Measurements from ENCODE around the gene TDRD15. TPM values are rescaled to one million over a fixed set of nuclear protein-coding genes. Genes with fewer than 3 reads are reported as not detected.

The TDRD15 gene
- total and polyA plus RNA-seq, 2 of the 4 experiments (the other 2 are of a cell fraction), result not detected

DNA sequence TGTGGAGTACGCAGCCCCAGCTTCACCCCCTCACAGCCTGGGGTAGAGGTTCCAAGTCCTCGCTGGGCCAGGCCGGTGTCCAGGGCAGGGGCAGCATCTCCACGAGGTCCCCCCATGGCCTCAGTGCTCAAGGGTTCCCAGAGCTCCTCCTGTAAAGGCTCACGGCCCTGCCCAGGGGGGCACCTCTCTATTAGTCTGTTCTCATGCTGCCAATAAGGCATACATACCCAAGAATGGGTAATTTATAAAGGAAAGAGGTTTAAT, 38.8 kb downstream of the TDRD15 start:
- no peak overlapping the region for H2BK15ac ChIP-seq (ENCODE audit: low read depth, low read length)
- H3K9ac ChIP-seq (ENCODE audit: low read depth, low read length), result no peak overlapping the region
- no peak overlapping the region for H2AK5ac ChIP-seq (ENCODE audit: low read depth, low read length)
- no peak for DNase-seq
- H2AK9ac ChIP-seq (replicated peaks; ENCODE audit: low read depth, low read length, poor library complexity), result no peak overlapping the region
- H3K27me3 ChIP-seq (ENCODE audit: control insufficient read depth, insufficient read depth, low read length), result no peaks in the 10 kb centered on the region
- no peak for ATAC-seq (ENCODE audit: low read depth)
- in situ Hi-C loops (cut with MboI; ENCODE audit: low sequenced_read_pairs) (no loop called here), dilution Hi-C loops (cut with HindIII; ENCODE audit: low sequenced_read_pairs, unreplicated experiment) (no loop called here), intact Hi-C loops (cut with micrococcal nuclease) (no loop called here)
- no peaks in the 10 kb centered on the region for H3K4me1 ChIP-seq (ENCODE audit: control insufficient read depth, insufficient read depth, low read length)
- no peak overlapping the region for H4K91ac ChIP-seq (ENCODE audit: insufficient read depth, low read depth, low read length)
- no TSS peak for BruUV-seq (replicated peaks)
- H4K5ac ChIP-seq (ENCODE audit: low read depth, low read length), result no peak overlapping the region
- H2BK120ac ChIP-seq (ENCODE audit: low read depth, low read length), result no peak overlapping the region
- no peak for TF ChIP-seq BHLHE40 (IDR thresholded peaks at IDR 0.05; ENCODE audit: low read depth, low read length)
- TF ChIP-seq FOS (IDR thresholded peaks at IDR 0.05; ENCODE audit: low read depth, low read length), result no peak
- no peaks in the 10 kb centered on the region for H3K9me1 ChIP-seq (ENCODE audit: insufficient read depth, low read length)
- no peaks in the 10 kb centered on the region for H4K20me1 ChIP-seq (ENCODE audit: insufficient read depth, low read length)
- H3K4ac ChIP-seq (ENCODE audit: low read depth, low read length), result no peak overlapping the region
- no peak overlapping the region for H2BK5ac ChIP-seq (ENCODE audit: low read depth, low read length, poor library complexity, severe bottlenecking)
- H3K79me1 ChIP-seq (ENCODE audit: low read depth in 1 of 2, low read length in 2 of 2), result no peaks in the 10 kb centered on the region
- no peak overlapping the region for H3K18ac ChIP-seq (ENCODE audit: low read depth, low read length)
- H2AFZ ChIP-seq (replicated peaks; ENCODE audit: low read length, poor library complexity), result no peak overlapping the region
- no peak overlapping the region for H4K8ac ChIP-seq (ENCODE audit: low read depth in 2 of 2, low read length in 2 of 2)
- H3K4me2 ChIP-seq (ENCODE audit: low read depth, low read length), result no peak overlapping the region
- no peak overlapping the region for H3K14ac ChIP-seq (replicated peaks; ENCODE audit: low read depth, low read length)
- H2BK20ac ChIP-seq (ENCODE audit: low read depth, low read length), result no peak overlapping the region
- H3K27ac ChIP-seq (ENCODE audit: insufficient read depth, low read length), result no peak overlapping the region
- H3K4me3 ChIP-seq (ENCODE audit: insufficient read depth, low read depth, low read length), result no peak overlapping the region
- no peak overlapping the region for H3K23ac ChIP-seq (ENCODE audit: low read depth, low read length)
- WGBS, 2 experiments (ENCODE audit: extremely low coverage in 2 of 2, insufficient read length in 1 of 2), result no CpG with 5 or more reads among the region's 5 CpGs
- no peaks in the 10 kb centered on the region for H3K9me3 ChIP-seq (ENCODE audit: control insufficient read depth, insufficient read depth, low read length)
- POLR2A ChIA-PET (ENCODE audit: unreplicated experiment), result no interaction called here
- H3K36me3 ChIP-seq (ENCODE audit: control insufficient read depth, insufficient read depth, low read length), result no peaks in the 10 kb centered on the region
- CTCF ChIA-PET, result no interaction called here
- H3K56ac ChIP-seq (ENCODE audit: extremely low read depth, insufficient read depth, low read length), result no peak overlapping the region
